H1 (cell line): ENCODE results near the gene B3GLCT. TPM values are rescaled to one million over a fixed set of nuclear protein-coding genes. Genes with fewer than 3 reads are reported as not detected.

Source experiments
- ATF2 ChIP-seq: IDR thresholded peaks from 2 replicates; pipeline ENCODE4 v1.6.1; 2012; ENCODE audit warnings: low read length, inconsistent platforms
- ATF3 ChIP-seq: IDR thresholded peaks from 2 replicates; pipeline ENCODE4 v1.6.1; 2011; ENCODE audit warnings: low read depth, mild to moderate bottlenecking, low read length; ENCODE audit not compliant: insufficient read depth
- BRCA1 ChIP-seq: IDR thresholded peaks from 2 replicates; pipeline ENCODE4 v1.6.1; 2012; ENCODE audit warnings: low read depth, low read length, improper control_type of control experiment
- CBX5 ChIP-seq: fragments of 300-800, 300-1000 bp; sonication (generic); IDR thresholded peaks from 2 replicates; pipeline ENCODE4 v1.7.1; 2016; ENCODE audit warnings: antibody characterized with exemption, low read length, low read depth
- CHD2 ChIP-seq: IDR thresholded peaks from 2 replicates; pipeline ENCODE4 v1.6.1; 2012; ENCODE audit warnings: low read length, improper control_type of control experiment
- E2F6 ChIP-seq: IDR thresholded peaks from 2 replicates; pipeline ENCODE4 v1.6.1; 2012; ENCODE audit warnings: inconsistent platforms
- EZH2 ChIP-seq: fragments of 200-600 bp; sonication (generic); IDR thresholded peaks from 2 replicates; pipeline ENCODE4 v1.7.1; 2012; ENCODE audit warnings: low read depth, mild to moderate bottlenecking, moderate library complexity, low read length, inconsistent platforms; ENCODE audit not compliant: severe bottlenecking
- KDM4A ChIP-seq: IDR thresholded peaks from one replicate; pipeline ENCODE4 v1.7.1; 2012; ENCODE audit warnings: low read depth, mild to moderate bottlenecking, moderate library complexity, low read length, inconsistent platforms; ENCODE audit not compliant: severe bottlenecking
- MAX ChIP-seq: IDR thresholded peaks from 2 replicates; pipeline ENCODE4 v1.6.1; 2012; ENCODE audit warnings: inconsistent platforms
- NRF1 ChIP-seq: IDR thresholded peaks from 2 replicates; pipeline ENCODE4 v1.6.1; 2011; ENCODE audit warnings: mild to moderate bottlenecking, low read depth, low read length, improper control_type of control experiment
- POLR2AphosphoS5 ChIP-seq: IDR thresholded peaks from 2 replicates; pipeline ENCODE4 v1.6.1; 2011; ENCODE audit warnings: low read depth, low read length
- RBBP5 ChIP-seq: IDR thresholded peaks from 2 replicates; pipeline ENCODE4 v1.7.1; 2012; ENCODE audit warnings: low read depth, mild to moderate bottlenecking, inconsistent platforms, low read length, moderate library complexity, borderline replicate concordance
- RNF2 ChIP-seq: fragments of 200-900, 300-1000 bp; sonication (generic); IDR thresholded peaks from 2 replicates; pipeline ENCODE4 v1.7.1; 2016; ENCODE audit warnings: borderline replicate concordance, low read depth, mild to moderate bottlenecking, antibody characterized with exemption, low read length; ENCODE audit not compliant: poor library complexity, severe bottlenecking; ENCODE audit errors: missing control alignments
- RXRA ChIP-seq: IDR thresholded peaks from 2 replicates; pipeline ENCODE4 v1.6.1; 2011; ENCODE audit warnings: low read depth, mild to moderate bottlenecking, low read length, moderate library complexity; ENCODE audit not compliant: insufficient read depth
- SP1 ChIP-seq: IDR thresholded peaks from 2 replicates; pipeline ENCODE4 v1.6.1; 2011; ENCODE audit warnings: low read depth, low read length
- SP2 ChIP-seq: IDR thresholded peaks from 2 replicates; pipeline ENCODE4 v1.6.1; 2012; ENCODE audit warnings: mild to moderate bottlenecking, low read length, inconsistent platforms
- SUZ12 ChIP-seq: fragments of 200-600 bp; sonication (generic); IDR thresholded peaks from 2 replicates; pipeline ENCODE4 v1.6.1; 2012; ENCODE audit warnings: mild to moderate bottlenecking, inconsistent platforms, low read length, moderate library complexity, mixed read lengths
- TAF7 ChIP-seq: optimal IDR thresholded peaks from 2 replicates; pipeline ENCODE3; 2011; ENCODE audit warnings: low read depth, mild to moderate bottlenecking, inconsistent platforms, low read length, moderate library complexity, borderline replicate concordance
- USF2 ChIP-seq: IDR thresholded peaks from 2 replicates; pipeline ENCODE4 v1.6.1; 2011; ENCODE audit warnings: low read length, improper control_type of control experiment
- YY1 ChIP-seq: IDR thresholded peaks from 2 replicates; pipeline ENCODE4 v1.6.1; 2011; ENCODE audit warnings: low read depth, mild to moderate bottlenecking, low read length
- polyA plus RNA-seq, 7 experiments: library from polyadenylated mRNA; depleted of rRNA in 3 of 7; stranded (reverse) in 5 of 7; unstranded in 2 of 7; fragments of >200 nt in 5 of 7; fragments of 200-250 nt in 2 of 7; gene quantifications; 1 replicate in 5 of 7; 2 replicates in 1 of 7; 4 replicates in 1 of 7; pipeline versions ENCODE4 v1.2.1 to v1.2.3, GENCODE V29; 2011 to 2013; ENCODE audit warnings: missing spikeins in 2 of 7, mixed read lengths in 2 of 7
- total RNA-seq: library from RNA; stranded (reverse); fragmentation: NEBNext Ultra II Directional; extraction: Animal tissue kit (Norgen Biotek cat#: 25700); gene quantifications from 2 replicates; pipeline ENCODE4 v1.2.1, GENCODE V29; 2021

The B3GLCT gene
- total and polyA plus RNA-seq, 2 of the 8 experiments (the other 6 are each of a cell fraction or from before 2014, with no cell fraction given) = 1.5 to 4.1 TPM

GRCh38 chr13:31161557-31162150 is 38.1 kb upstream of the B3GLCT start, which contains the start of gene HSPH1 (continued):
- TF ChIP-seq TAF7 (peak; percentile 53), SP2 (no peak), RNF2 (no peak), CHD2 (no peak), EZH2 (no peak), SP1 (0 out of 2 replicates have a peak, but pooled peaks have one; percentile 10), SUZ12 (no peak), YY1 (no peak), USF2 (no peak), ATF3 (no peak), MAX (peak; percentile 92), KDM4A (peak; percentile 66), POLR2AphosphoS5 (peak; percentile 58; the same call in 1 of the 2 replicates), RBBP5 (no peak), E2F6 (peak; percentile 67), CBX5 (no peak), NRF1 (no peak), ATF2 (no peak), BRCA1 (no peak), RXRA (no peak)
